ENCODE results near the gene SULT4A1.

Gene SULT4A1

GRCh38 chr22:43860126-43860525 is 2.2 kb downstream of the SULT4A1 start:
- peak; percentile 96 to 98 for DNase-seq

DNA sequence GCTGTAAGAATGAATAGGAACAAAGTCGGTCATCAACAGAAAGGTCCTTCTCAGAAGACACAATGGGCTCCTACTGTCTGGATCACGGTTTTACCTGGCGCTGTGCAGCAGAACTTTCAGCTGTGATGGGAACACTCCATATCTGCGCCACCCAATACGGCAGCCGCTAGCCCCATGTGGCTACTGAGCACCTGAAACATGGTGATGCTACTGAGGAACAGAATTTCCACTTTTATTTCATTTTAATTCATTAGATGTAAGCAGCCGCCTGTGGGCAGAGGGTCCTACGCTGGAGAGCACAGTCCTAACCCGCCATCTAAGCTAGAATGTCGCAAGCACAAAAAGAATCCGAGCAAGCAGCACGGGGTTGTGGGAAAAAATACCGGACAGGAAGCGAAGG is 2.7 kb downstream of the SULT4A1 start:
- no peak for DNase-seq

- DNase-seq: no peak
Measured at GRCh38 chr22:43859176-43859575, 3.1 kb downstream of the SULT4A1 start.

DNA sequence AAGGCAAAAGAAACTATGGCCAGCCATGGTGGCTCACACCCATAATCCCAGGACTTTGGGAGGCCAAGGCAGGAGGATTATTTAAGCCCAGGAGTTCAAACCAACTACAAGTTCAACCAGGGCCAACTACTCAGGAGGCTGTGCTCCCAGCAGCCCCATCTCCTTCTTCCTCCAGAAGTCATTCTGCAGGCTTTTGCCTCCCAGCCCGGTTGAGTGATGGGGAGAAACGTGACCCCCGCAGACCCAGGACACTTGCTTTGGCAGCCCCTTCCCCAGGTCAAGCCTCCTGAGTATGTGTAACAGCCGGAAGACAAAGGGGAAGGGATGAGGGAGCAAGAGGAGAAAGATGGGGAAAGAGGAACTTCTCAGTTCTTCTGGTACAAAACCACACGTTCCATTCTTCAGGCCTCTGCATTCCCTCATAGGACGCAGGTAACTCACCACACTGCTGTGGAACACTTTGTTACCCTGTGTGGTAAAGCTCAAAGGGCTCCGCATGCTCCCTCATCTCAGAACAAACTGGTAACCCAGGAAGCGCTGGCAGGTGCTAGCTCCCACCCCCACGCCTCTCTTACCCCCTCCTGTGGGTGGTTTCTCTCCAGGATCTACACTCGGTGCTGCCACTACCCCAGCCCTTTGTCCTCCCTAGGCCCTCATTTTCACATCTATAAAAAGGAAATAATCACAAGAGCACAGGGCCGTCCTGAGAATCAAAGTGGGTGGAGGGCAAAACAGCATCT is 4.0 kb downstream of the SULT4A1 start:
- no peak for DNase-seq

GRCh38 chr22:43857367-43857766 is 4.9 kb downstream of the SULT4A1 start:
- no peak for DNase-seq

GRCh38 chr22:43855431-43855830 is 6.9 kb downstream of the SULT4A1 start:
- no peak for DNase-seq

DNA sequence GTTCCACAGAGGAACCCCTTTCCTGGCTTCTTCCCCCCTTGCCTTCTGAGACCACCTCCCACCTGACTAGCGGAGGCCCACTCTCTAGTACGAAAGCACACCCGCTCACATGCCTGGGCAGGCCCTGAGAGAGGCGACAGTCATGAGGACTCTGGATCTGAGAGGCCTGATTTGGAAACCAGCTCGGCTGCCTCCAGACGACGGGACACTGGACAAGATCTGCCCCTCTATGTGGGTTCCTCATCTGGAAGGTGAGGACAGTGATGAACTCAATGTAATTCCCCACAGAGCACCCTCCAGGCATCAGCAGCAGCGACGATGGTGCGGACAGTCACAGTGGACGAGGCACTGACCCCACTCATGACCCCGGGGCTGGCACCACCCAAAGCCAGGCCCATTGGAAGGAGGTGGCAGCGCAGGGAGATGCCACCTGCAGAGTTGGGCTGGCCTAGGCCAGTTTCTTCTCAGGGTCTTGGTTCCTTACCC is 7.5 kb downstream of the SULT4A1 start:
- DNase-seq: no peak

DNA sequence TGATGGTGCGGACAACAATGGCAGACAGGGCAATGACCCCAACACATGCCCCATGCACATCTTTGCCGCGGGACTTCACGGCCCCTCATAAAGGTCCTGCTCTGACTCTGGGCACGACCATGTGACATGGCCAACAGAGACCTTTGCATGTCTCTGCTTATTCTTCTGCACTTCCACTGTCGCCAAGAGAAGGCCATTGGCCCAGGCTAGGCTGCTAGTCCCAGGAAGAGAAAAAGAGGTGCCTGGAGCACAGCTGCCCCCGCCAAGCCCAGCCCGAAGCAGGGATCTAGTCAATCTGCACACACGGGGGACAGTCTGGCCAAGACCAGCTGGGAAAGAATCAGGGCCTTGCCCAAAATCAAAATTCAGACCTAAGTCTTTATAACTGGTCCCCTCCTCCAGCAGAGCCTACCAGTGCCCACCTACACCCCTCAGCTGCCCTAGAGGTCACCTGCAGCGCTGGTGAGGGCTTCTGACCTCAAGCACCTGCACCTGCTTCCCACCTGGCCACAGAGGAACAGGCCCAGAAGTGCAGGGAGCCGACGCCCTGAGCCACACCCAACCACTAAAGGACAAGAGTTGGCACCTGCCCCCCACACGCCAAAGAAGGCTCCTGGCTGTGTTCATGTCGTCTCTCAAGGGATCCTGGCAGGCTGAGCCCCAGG is 8.1 kb downstream of the SULT4A1 start:
- DNase-seq: no peak

- DNase-seq: no peak
Measured at GRCh38 chr22:43853328-43853931, 8.9 kb downstream of the SULT4A1 start.

- DNase-seq: no peak
Measured at GRCh38 chr22:43852573-43853327, 9.6 kb downstream of the SULT4A1 start.

DNA sequence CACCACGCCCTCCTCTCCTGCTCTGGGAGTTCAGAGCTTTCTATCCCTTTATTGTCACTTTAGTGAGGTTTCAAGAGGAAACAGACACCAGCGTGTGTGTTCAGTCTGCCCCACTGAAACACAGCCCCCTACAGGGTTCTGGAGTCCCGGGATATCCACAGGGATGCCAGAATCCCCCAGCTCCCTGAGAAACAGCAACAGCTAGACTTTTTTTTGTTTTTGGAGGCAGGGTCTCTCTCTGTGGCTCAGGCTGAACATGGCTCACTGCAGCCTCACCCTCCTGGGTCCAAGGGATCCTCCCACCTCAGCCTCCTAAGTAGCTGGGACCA is 10.4 kb downstream of the SULT4A1 start:
- no peak for DNase-seq

GRCh38 chr22:43851058-43851978 is 11.0 kb downstream of the SULT4A1 start:
- DNase-seq: no peak

GRCh38 chr22:43850529-43850928 is 11.8 kb downstream of the SULT4A1 start:
- no peak for DNase-seq

DNA sequence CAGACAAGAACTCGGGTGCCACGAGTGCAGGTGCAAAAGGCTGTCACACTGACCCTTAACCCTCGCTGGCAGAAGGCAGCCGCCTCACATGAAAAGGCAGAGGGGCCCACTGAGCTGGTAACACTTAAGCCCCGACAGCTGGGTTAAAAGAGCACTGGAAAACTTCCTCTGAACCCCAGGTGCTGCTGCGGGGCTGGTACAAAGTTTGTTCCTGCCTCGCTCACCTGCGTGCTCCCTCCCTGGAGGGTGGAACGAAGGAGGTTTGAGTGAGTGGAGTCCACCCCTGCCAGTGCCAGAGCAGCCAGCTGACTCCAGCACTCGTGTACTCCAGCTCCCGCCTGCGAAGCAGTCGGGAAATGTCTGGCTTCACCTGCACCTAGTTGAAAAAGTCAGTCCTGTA is 12.6 kb downstream of the SULT4A1 start:
- DNase-seq: peak in 1 of 2 experiments; percentile 13

- DNase-seq: peak; percentile 26 to 78
Measured at GRCh38 chr22:43848366-43849171, 13.7 kb downstream of the SULT4A1 start.

GRCh38 chr22:43847376-43848289 is 14.7 kb downstream of the SULT4A1 start:
- no peak for DNase-seq

DNA sequence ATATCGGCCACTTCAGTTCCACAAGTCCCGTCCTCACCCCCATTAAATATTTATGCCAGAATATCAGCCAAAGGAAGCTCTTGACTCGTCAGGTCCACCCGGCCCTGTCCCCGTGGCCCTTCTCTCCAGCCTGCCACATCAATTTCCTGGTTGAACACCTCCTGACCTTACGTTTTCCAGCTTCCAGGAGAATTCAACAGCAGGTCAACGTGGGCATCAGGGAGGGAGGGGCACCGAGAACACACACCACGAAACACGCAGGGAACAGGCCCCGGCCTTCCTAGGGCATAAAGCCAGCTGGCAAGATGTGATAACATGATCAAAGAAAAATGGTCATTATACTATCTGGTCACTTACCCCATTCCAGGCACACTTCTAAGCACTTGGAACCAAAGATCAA is 15.3 kb downstream of the SULT4A1 start:
- no peak for DNase-seq

GRCh38 chr22:43845981-43846380 is 16.3 kb downstream of the SULT4A1 start:
- DNase-seq: no peak

DNA sequence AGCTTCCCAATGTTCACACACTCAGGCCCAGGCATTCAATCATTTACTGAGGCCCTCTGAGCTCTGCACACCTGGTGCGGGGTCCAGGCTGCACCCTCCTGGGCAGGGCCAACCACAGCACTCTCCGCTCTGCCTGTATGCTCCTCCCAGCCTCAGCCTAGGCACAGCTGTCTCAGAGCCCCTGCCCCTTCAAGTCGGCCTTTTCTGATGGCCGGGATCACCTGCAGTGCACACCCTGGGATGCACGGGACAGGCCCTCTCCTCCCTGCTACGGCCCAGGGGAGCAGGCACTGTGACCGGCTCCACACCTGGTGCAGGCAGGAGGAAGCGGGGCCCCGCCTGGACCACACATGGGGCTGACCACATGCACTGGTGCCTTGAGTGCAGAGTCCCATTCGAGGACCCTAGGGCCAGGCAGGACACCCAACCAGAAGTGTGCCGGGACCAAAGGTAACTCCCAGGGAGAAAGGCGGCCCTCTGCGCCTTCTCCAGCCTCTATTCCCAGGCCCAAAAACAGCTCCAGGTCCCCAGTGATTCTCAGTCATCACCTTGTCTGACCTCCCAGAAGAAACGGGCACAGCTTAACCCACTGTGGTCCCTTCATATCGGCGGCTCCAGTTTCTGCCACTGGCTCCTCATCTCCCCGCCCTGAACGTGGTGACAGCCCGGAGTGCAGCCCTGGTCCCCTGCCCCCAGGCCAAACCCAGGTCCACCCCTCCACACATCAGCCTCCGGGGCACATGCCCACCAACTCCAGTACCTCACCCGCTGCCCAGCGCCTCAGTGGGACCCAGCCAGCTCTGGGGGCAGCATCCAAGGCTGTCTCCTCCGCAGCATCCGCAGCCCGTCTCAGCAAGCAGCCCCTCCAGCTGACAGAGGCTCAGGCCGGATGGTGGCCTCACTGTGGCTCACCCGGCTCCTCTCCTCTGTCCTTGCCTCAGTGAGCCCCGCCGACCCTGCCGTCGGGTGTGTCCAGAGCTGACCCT is 17.5 kb downstream of the SULT4A1 start:
- DNase-seq: no peak

Measured in NCI-H524 (cell line).